PC-9 (cell line): ENCODE measurements around the gene ARIH2.

Source experiments
- EZH2 ChIP-seq: fragments of 200-600 bp; sonication (generic); IDR thresholded peaks from 2 replicates; pipeline ENCODE4 v1.8.0; 2017; ENCODE audit warnings: antibody characterized with exemption, low read depth
- TF ChIP-seq, protein P1 (sequence below): fragments of 200-600 bp; sonication (generic); conservative IDR thresholded peaks from 2 replicates; pipeline ENCODE4 v1.6.1; 2017; ENCODE audit warnings: mixed run types, antibody characterized with exemption, mild to moderate bottlenecking, moderate library complexity

DNA sequence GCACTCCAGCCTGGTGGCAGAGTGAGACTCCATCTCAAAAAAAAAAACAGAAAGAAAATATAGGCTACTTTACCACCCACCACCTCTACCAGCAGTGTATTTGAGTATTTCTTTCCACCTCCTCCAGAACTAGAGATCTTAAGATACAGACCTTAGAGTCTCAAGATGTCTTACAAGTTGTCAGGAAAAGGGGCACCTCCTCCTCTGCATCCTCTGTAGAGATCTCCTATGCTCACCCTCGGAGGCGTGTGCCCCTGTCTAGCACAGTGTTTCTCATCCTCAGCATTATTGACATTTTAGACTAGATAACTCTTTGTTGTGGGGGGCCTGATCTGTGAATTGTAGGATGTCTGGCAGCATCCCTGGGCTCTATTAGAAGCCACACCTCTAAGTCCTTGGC lies 43.7 kb downstream of the ARIH2 start:
- no peak for TF ChIP-seq EZH2
- TF ChIP-seq, protein P1, sequence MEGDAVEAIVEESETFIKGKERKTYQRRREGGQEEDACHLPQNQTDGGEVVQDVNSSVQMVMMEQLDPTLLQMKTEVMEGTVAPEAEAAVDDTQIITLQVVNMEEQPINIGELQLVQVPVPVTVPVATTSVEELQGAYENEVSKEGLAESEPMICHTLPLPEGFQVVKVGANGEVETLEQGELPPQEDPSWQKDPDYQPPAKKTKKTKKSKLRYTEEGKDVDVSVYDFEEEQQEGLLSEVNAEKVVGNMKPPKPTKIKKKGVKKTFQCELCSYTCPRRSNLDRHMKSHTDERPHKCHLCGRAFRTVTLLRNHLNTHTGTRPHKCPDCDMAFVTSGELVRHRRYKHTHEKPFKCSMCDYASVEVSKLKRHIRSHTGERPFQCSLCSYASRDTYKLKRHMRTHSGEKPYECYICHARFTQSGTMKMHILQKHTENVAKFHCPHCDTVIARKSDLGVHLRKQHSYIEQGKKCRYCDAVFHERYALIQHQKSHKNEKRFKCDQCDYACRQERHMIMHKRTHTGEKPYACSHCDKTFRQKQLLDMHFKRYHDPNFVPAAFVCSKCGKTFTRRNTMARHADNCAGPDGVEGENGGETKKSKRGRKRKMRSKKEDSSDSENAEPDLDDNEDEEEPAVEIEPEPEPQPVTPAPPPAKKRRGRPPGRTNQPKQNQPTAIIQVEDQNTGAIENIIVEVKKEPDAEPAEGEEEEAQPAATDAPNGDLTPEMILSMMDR, result no peak
